ENCODE measurements around the gene IMPG1.
"Not testable (repeated sequence)": the region's sequence is repeated elsewhere in the genome, so short reads cannot be mapped to it uniquely, and the experiment has no call there.

The IMPG1 gene

DNA sequence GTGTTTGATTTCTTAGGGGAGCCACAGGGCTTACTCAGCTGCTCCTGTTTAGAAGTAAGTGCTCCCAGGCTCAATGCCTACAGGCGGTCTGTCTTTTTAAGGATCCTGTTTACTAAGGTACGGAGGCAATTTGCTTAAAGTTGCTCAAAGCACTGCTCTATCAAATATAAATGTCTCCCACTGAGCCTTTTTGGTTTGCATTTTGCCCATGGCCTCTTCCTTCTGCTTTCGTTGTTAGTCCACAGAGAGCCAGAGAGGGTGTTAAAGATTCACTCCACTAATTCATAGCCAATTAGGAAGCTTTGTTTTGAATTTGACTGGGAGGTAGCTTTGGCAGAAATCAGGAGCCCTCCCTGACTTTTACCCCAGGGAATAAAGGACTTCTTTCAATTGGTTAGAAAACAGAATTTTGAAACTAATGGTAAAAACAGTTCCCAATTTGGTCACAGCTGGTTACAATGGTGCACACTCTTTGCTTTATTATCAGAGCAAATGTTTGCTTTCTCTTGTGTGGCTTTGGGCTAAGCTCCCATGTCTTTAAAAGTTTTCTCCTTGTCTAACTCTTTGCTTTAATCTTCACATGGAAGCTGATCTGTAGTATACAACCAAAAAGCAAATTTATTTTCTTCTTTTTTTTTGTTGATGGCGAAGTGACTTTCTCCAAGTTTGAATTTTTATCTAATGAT lies 126.2 kb downstream of the IMPG1 start:
- DNase-seq, result no peak

DNA sequence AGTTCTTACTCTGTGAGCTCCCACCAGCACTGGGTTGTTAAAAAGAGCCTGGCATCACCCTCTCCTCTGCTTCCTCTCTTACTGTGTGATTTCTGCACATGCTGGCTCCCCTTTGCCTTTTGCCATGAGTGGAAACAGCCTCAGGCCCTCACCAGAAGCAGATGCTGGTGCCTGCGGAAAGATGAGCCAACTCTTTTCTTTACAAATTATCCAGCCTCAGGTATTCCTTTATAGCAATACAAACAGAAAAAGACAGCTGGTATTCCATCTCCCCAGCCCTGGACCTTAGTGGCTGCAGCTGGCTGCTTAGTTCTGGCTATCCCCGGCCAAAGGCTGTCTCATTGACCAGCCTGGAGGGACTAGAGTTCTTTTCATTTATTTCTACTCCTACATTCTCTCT lies 129.1 kb downstream of the IMPG1 start:
- DNase-seq, result no peak

GRCh38 chr6:75941509-75941908 lies 131.0 kb downstream of the IMPG1 start:
- DNase-seq, result no peak

GRCh38 chr6:75940564-75940963 lies 131.9 kb downstream of the IMPG1 start:
- no peak for DNase-seq

DNA sequence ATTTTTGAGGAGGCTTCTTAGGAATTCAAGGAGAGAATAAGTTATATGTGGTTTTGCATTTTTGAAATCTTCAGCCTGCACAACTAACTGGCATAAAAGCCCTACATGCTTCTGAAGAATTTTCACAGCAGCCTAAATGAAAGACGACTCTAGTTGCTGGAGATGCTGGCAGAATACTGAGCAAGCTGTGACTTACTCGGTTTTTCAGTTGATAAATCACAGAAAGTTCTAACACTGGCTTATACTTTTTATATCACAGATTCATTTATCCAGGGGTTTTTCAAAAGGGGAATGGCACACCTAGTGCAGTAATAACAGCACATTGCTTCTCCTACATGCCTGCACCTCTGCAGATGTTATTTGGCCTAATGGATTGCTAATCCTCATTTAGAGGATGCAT lies 134.6 kb downstream of the IMPG1 start:
- no peak for DNase-seq

- no peak for DNase-seq
Measured at GRCh38 chr6:75936682-75937081, 135.8 kb downstream of the IMPG1 start.

GRCh38 chr6:75935473-75935793 lies 137.0 kb downstream of the IMPG1 start:
- DNase-seq, result no peak

DNA sequence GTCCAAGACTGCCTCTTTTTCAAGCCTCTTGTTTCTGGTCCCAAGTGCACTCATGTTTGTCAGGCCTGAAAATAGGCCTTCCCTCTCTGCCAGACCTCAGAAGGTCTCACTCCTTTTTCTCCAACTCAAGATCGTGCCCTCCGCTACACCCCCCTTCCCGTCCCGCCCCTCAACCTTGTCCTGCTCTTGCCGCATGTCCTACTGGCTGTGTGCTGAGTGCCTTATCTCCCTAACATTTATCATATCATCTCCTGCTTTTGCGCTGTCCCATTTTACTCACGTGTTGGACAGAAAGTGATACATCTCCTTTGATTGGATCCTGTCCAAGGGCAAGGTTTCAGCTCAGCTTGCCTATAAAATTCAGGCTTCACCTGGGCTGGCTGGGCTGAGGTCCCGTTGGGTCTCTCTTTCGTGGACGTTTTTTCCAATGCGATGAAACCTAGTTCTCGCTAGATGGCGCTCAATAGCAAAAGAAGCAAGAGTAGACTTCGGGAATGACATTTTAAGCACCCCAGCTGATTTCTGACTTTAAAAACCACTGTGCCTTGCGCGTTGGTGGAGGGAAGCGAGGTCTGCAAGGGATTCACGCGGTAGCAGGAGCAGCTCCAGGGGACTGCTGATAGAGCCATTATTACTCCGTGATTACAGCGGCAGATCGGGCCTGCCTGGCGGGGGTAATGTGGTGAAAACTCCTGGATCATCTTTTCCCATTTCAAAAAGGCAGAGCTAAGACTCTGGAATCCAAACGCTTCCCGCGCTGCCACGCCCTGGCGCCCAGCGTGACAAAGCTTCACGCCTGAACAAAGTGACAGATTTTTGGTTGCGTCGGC lies 137.6 kb downstream of the IMPG1 start:
- no peak for DNase-seq

GRCh38 chr6:75933387-75933975 lies 139.0 kb downstream of the IMPG1 start:
- no peak for DNase-seq

GRCh38 chr6:75932067-75932466 lies 140.4 kb downstream of the IMPG1 start:
- DNase-seq, result no peak

DNA sequence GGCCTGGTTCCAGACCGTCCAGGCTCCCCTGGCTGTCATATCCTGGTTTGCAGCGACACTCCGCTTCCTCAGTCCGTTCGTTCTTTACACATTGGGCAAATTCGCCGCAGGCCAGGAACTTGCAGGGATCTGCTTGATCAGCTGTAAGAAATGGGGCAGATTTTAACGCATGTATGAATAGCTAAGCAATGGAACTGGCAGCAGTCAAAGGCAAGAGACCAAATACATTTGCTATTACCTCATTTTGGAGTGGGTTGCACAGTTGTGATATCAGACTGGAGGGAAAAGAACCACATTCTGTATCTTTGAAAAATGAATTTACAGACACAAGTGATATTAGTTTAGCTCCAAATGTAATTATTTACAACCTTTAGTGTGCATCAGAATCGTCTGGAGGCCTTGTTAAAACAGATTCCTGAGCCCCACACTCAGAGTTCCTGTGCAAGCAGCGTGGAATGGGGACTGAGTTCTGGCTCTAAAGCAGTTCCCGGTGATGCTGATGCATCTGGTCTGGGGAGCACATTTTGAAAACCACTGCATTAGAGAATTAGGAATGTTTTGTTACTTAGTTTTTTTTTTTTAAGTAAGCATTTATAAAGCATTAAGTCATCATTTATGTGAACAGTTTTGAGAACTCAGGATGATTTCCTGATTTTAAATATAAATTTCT lies 141.3 kb downstream of the IMPG1 start:
- no peak for DNase-seq

GRCh38 chr6:75926293-75927168 lies 145.9 kb downstream of the IMPG1 start:
- no peak for DNase-seq

DNA sequence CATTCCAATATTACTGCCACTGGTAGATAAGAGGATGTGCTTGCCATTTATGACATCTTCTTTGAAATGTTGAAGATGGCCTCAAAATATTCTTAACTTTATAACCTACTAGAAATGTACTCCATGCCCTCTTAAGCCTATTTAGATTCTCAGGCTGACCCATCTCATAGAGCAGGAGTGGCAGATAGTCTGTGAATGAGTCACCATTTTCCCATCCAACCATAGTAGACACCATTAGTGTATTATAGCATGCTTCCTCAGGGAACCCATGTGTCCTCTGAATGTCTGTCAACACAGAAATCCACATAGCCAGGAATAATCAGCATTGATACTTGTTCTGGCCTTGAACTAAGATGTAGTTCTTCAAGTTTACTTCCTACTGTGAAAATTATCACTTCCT lies 150.2 kb downstream of the IMPG1 start:
- DNase-seq, result no peak

DNA sequence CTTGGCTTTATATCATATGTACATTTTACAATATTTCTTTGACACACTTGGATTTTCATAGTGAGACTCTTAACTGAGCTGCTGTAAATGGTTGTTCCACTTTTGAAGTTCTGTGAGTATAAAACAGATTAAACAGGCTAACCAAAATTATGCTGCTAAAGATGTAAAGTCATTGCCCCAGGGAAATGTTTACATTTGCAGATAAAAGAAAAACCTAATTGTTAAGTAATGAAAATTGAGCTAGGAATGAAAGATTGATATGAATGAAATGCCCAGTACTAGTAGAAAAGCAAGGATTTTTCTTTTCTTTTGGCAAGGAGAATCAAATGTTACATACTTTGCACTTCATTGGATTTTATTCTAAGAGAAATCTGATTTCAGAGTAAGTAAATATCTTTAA lies 159.4 kb downstream of the IMPG1 start:
- DNase-seq, result no peak

DNA sequence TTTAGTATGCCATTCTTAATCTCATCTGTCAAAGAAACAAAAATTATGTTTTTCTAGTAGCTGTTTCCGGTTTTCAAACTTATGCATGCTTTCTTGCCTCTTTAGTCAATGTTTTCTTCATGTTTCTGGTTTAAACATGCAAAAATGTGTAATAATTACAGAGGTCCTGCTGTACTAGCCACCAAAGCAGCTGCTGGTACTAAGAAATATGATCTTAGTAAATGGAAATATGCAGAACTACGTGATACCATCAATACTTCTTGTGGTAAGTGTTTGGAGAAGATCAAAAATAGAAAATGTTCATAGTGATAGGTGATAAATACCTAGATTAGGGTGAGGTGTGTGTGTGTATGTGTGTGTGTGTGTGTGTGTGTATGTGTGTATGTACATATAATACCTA lies 165.0 kb downstream of the IMPG1 start:
- no peak for DNase-seq

- DNase-seq, result no peak
Measured at GRCh38 chr6:75906871-75907270, 165.6 kb downstream of the IMPG1 start.

- not testable (repeated sequence) for DNase-seq
Measured at GRCh38 chr6:75905129-75905528, 167.3 kb downstream of the IMPG1 start.

- not testable (repeated sequence) for DNase-seq
Measured at GRCh38 chr6:75900216-75900615, 172.2 kb downstream of the IMPG1 start.

DNA sequence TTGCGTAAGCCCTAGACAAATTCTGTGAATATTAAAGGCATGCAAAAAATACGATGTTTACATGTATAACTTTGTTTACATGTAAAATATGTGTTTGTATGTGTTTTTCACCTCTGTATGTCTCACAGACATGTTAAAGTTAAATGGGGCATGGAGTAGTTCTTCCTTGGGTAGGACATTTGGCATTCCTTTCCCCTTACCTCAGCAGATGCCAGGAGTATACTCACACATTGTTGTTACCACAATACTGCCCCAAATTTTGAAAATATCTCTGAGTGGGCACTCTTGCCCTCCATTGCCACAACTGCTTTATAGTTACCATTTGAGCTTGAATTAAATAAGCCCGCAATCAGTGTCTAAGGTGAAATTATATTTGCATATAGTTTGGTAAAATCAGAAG lies 175.9 kb downstream of the IMPG1 start:
- DNase-seq, result no peak

DNA sequence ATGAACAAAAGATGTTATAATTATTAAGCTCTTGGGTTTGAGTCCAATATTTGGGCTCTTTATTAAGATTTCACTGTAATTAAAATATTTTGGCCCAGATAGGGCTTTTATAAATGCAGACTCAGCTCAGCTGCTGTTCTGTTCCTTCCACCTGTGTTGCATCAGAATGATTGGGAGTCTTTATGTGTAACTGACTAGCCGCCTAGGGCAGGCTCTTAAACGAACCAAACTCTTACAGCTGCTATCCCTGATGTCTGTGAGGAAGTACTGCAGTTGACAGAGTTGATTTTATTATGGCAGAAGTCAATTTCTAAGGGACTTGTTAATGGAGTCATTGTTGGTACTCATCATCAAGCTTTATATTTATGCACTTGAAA lies 178.7 kb downstream of the IMPG1 start:
- no peak for DNase-seq

- no peak for DNase-seq
Measured at GRCh38 chr6:75893058-75893775, 179.2 kb downstream of the IMPG1 start.

DNA sequence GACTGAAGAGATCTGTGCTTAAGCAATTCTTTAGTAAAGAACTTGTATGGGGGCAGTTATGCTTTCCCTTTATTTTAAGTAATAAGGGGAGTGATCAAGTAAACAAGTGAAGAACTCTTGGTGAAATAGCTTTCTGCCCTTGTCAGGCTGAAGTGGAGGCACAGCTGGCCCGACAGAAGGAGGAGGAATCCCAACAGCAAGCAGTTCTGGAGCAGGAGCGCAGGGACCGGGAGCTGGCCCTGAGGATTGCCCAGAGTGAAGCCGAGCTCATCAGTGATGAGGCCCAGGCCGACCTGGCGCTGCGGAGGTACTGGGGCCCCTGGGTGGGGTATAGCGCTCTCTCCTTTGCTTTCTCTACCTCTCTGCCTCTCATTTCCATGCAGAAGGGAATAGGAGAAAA lies 180.1 kb downstream of the IMPG1 start:
- DNase-seq, result no peak
